Osteocyte (in vitro differentiated cells): ENCODE measurements around the gene TBL1Y. TPM values are rescaled to one million over a fixed set of nuclear protein-coding genes. Genes with fewer than 3 reads are reported as not detected.
"Not testable (repeated sequence)": the region's sequence is repeated elsewhere in the genome, so short reads cannot be mapped to it uniquely, and the experiment has no call there.

Source experiments
- DNase-seq: peaks from one replicate; pipeline ENCODE4 v3.0.0; 2021; ENCODE audit warnings: mixed read lengths; ENCODE audit not compliant: unreplicated experiment; ENCODE audit errors: extremely low spot score
- H3K27ac Mint-ChIP-seq: one replicate; pipeline ENCODE4 v1.8.0; 2021; ENCODE audit warnings: mild to moderate bottlenecking, mixed read lengths; ENCODE audit not compliant: unreplicated experiment
- H3K27me3 Mint-ChIP-seq: one replicate; pipeline ENCODE4 v1.8.0; 2021; ENCODE audit warnings: mixed read lengths; ENCODE audit not compliant: unreplicated experiment
- H3K36me3 Mint-ChIP-seq: one replicate; pipeline ENCODE4 v1.8.0; 2021; ENCODE audit warnings: mixed read lengths; ENCODE audit not compliant: unreplicated experiment
- H3K4me1 Mint-ChIP-seq: one replicate; pipeline ENCODE4 v1.8.0; 2021; ENCODE audit warnings: mixed read lengths; ENCODE audit not compliant: unreplicated experiment
- H3K4me3 Mint-ChIP-seq: one replicate; pipeline ENCODE4 v1.8.0; 2021; ENCODE audit warnings: mild to moderate bottlenecking, moderate library complexity, mixed read lengths; ENCODE audit not compliant: unreplicated experiment
- H3K9me3 Mint-ChIP-seq: one replicate; pipeline ENCODE4 v1.8.0; 2021; ENCODE audit warnings: mixed read lengths; ENCODE audit not compliant: unreplicated experiment
- total RNA-seq: library from RNA; stranded (reverse); gene quantifications from 2 replicates; pipeline ENCODE4 v1.2.1, GENCODE V29; 2021
- TF ChIP-seq, protein P1 (sequence below): fragments of 200-600 bp; sonication (generic); IDR thresholded peaks from 2 replicates; pipeline ENCODE4 v1.5.0; 2021; ENCODE audit warnings: antibody characterized with exemption, mild to moderate bottlenecking, moderate library complexity

The TBL1Y gene
- total RNA-seq, 1 donor from 2014 or later = not detected

DNA sequence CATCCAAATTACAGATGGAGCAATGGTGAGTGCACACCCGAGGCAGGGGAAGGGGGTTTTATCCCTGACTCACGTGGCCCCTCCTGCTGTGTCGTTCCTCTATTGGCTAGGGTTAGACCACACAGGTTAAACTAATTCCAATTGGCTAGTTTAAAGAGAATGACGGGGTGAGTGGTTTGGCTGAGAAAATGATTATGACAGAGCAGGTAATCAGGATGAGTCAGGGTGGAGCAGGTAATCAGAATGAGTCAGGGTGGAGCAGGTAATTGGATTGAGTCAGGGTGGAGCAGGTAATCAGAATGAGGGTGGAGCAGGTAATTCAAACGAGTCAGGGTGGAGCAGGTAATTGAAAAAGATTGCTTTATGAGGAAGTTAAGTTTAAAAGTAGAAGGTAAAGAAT is 146.4 kb downstream of the TBL1Y start:
- no peaks in the 10 kb centered on the region for H3K9me3 Mint-ChIP-seq
- H3K4me1 Mint-ChIP-seq = no peaks in the 10 kb centered on the region
- H3K4me3 Mint-ChIP-seq = no peak overlapping the region

DNA sequence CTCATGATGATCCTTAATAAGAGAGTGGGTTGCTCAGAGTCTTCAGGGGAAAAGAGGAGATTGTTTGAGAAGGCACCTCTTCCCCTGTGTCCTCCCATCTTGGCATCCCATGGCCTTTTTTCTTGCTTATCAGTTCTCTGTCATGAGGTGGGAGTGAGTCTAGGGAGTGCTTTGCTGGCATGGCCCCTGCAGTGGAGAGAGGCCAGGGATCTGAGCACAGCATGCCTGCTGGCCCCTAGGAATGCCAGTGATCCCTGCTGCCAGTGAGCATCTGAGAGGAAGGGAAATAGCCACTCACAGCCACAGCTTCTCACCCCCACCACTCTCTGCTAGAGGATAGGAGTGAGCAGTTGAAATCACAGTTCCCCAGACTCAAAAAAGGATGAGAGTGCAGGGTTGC is 168.2 kb downstream of the TBL1Y start:
- no peak for DNase-seq
- Mint-ChIP-seq H3K9me3 (no peaks in the 10 kb centered on the region), H3K36me3 (no peaks in the 10 kb centered on the region), H3K4me3 (no peak overlapping the region), H3K27ac (no peak overlapping the region), H3K27me3 (no peaks in the 10 kb centered on the region), H3K4me1 (no peaks in the 10 kb centered on the region)
- TF ChIP-seq, protein P1, sequence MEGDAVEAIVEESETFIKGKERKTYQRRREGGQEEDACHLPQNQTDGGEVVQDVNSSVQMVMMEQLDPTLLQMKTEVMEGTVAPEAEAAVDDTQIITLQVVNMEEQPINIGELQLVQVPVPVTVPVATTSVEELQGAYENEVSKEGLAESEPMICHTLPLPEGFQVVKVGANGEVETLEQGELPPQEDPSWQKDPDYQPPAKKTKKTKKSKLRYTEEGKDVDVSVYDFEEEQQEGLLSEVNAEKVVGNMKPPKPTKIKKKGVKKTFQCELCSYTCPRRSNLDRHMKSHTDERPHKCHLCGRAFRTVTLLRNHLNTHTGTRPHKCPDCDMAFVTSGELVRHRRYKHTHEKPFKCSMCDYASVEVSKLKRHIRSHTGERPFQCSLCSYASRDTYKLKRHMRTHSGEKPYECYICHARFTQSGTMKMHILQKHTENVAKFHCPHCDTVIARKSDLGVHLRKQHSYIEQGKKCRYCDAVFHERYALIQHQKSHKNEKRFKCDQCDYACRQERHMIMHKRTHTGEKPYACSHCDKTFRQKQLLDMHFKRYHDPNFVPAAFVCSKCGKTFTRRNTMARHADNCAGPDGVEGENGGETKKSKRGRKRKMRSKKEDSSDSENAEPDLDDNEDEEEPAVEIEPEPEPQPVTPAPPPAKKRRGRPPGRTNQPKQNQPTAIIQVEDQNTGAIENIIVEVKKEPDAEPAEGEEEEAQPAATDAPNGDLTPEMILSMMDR = no peak

More for the DNA sequence above, 146.4 kb downstream of the TBL1Y start:
- Mint-ChIP-seq H3K36me3 (no peaks in the 10 kb centered on the region), H3K27me3 (no peaks in the 10 kb centered on the region), H3K27ac (no peak overlapping the region)
- TF ChIP-seq, protein P1 = no peak
- DNase-seq = no peak

DNA sequence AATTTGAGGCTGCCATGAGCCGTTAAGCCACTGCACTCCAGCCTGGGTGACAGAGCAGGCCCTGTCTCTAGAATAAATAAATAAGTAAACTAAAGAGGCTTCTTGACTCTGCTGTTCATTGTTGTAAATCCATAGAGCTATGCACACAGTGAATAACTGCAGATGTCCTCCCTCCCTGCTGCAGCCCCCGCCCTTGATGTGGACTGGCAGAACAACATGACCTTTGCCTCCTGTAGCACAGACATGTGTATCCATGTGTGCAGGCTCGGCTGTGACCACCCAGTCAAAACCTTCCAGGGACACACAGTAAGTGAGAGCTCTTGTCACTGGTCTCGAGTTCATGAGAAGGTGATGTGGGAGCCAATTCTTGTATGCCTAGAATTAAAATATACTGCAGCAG is 170.1 kb downstream of the TBL1Y start:
- H3K4me3 Mint-ChIP-seq = not testable (repeated sequence)

GRCh38 chrY:7085606-7086005 is 175.1 kb downstream of the TBL1Y start:
- TF ChIP-seq, protein P1 = no peak
- Mint-ChIP-seq H3K27me3 (no peaks in the 10 kb centered on the region), H3K9me3 (no peaks in the 10 kb centered on the region), H3K4me3 (no peak overlapping the region), H3K4me1 (no peaks in the 10 kb centered on the region), H3K36me3 (no peaks in the 10 kb centered on the region), H3K27ac (no peak overlapping the region)
- no peak for DNase-seq

More for the DNA sequence above, 170.1 kb downstream of the TBL1Y start:
- not testable (repeated sequence) for H3K36me3 Mint-ChIP-seq, DNase-seq, H3K27me3 Mint-ChIP-seq, H3K27ac Mint-ChIP-seq, H3K9me3 Mint-ChIP-seq, H3K4me1 Mint-ChIP-seq

DNA sequence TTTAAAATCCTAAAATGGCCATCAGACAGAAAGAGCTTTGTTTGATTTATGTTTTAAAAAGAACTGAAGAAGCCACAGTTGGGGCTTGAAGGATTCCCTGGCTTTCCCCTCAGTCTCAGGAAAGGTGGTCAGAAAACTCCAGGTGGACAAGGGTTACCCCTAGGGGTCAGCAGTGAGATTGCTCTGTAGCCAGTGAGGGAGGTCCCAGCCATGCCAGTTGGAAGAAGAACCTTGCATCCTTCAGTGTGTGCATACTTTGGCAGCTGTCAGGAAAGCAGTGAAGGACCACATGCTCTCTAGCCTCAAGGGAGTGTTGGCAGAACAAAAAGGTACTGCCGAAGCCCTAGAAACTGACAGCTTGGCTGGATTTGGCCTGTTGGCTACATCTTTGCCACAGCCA is 182.3 kb downstream of the TBL1Y start:
- no peaks in the 10 kb centered on the region for H3K4me1 Mint-ChIP-seq
- H3K4me3 Mint-ChIP-seq = no peak overlapping the region
- no peaks in the 10 kb centered on the region for H3K9me3 Mint-ChIP-seq
- H3K27me3 Mint-ChIP-seq = no peaks in the 10 kb centered on the region
- H3K27ac Mint-ChIP-seq = no peak overlapping the region
- no peaks in the 10 kb centered on the region for H3K36me3 Mint-ChIP-seq
- TF ChIP-seq, protein P1 = no peak
- DNase-seq = no peak

DNA sequence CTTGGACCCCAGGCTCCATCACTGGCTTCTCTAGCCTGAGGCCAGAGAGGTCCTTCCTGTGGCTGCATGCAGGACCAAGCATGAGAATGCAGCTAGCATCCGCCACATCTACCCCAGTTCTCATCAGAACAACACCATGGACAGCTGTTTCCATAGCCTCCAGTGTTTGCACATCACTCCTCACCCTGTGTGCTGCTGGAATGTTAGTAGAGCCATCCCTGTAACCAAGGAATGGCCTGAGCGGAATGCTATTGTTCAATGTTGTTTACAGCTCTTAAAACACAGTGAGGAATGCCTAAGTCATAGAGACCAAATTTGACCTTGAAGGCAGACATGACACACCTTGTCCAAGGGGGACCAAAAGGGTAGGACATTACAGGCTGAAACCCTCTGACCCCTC is 183.9 kb downstream of the TBL1Y start:
- H3K4me1 Mint-ChIP-seq = no peaks in the 10 kb centered on the region
- no peak for DNase-seq
- H3K27ac Mint-ChIP-seq = no peak overlapping the region
- no peaks in the 10 kb centered on the region for H3K36me3 Mint-ChIP-seq
- TF ChIP-seq, protein P1 = no peak
- no peaks in the 10 kb centered on the region for H3K9me3 Mint-ChIP-seq
- H3K27me3 Mint-ChIP-seq = no peaks in the 10 kb centered on the region
- no peak overlapping the region for H3K4me3 Mint-ChIP-seq
